ENCODE measurements around the gene UTP20.

Gene UTP20

DNA sequence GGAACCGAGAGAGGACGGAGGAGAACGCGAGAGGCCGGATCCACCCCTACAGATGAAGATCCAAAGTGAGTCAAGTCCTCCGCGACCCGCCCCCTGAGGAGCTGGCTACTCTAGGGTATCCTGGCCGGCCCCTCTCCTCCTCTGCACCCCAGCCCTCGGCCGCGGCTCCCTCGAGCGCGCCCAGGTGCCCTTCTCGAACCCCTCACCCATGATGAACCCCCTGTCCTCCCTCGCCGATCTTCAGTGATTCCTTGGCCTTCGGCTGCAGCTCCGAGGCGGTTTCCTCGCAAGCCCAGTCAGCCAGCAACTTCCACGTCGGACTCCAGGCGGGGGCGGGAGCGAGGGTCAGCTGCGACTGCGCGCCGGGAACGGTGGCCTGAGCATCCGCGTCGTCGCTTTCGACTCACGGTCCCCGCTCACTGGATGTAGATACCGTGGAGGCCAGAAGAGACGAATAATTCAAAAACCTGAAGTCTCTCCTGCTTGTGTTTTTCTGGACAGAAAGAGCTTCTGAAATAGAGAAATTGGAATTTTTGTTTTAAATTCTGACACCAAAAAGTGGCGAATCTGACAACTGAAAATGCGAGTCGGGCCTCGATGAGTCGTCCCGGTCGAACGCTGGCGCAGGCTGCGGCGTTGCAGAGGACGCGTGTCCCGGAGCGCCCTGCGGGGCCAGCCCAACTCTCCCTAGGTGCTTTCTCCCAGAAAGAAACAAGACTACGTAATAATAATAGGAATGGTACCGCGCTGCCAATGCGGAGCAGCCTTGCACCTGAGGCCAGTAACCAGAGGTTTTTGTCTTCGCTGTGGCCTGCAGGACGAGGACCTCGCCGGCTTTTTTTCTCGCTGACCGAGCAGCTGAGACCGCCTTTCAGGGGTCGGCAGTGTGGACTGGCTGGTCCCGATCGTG is 127.8 kb downstream of the UTP20 start, which contains the start of gene ARL1 (continued):
- TF ChIP-seq ZBTB21 (tag by site-specific recombination; IDR thresholded peaks at IDR 0.05) (peak; percentile 17; the same call in 1 of the 2 replicates), ZNF37A (tag by site-specific recombination; IDR thresholded peaks at IDR 0.05) (no peak), ZNF292 (tag by site-specific recombination; IDR thresholded peaks at IDR 0.05; ENCODE audit: borderline replicate concordance, low read depth) (no peak), ZEB2 (tag by site-specific recombination; IDR thresholded peaks at IDR 0.05) (peak; percentile 83), ZBTB8A (tag by site-specific recombination; IDR thresholded peaks at IDR 0.05) (peak; percentile 73), ZNF701 (tag by site-specific recombination; IDR thresholded peaks at IDR 0.05) (no peak), ZNF571 (tag by site-specific recombination; IDR thresholded peaks at IDR 0.05) (no peak), ZNF157 (tag by site-specific recombination; IDR thresholded peaks at IDR 0.05) (no peak), ZBTB7A (tag by site-specific recombination; IDR thresholded peaks at IDR 0.05; ENCODE audit: low read depth) (0 out of 2 replicates have a peak, but pooled peaks have one; percentile 21), ZNF19 (tag by site-specific recombination; IDR thresholded peaks at IDR 0.05; ENCODE audit: low read depth) (no peak), ZNF561 (tag by site-specific recombination; IDR thresholded peaks at IDR 0.05; ENCODE audit: borderline replicate concordance) (peak; percentile 90), KLF16 (tag by site-specific recombination; IDR thresholded peaks at IDR 0.05) (peak; percentile 78), OVOL3 (tag by site-specific recombination; IDR thresholded peaks at IDR 0.05) (peak; percentile 19; the same call in 1 of the 2 replicates), KLF1 (tag by site-specific recombination; IDR thresholded peaks at IDR 0.05) (peak; percentile 5; the same call in 1 of the 2 replicates), ZNF664 (tag by site-specific recombination; IDR thresholded peaks at IDR 0.05) (peak; percentile 59), GLIS2 (tag by site-specific recombination; IDR thresholded peaks at IDR 0.05) (peak; percentile 73), ZNF629 (tag by site-specific recombination; IDR thresholded peaks at IDR 0.05) (peak; percentile 78), ZNF423 (tag by site-specific recombination; IDR thresholded peaks at IDR 0.05) (peak; percentile 49; the same call in 1 of the 2 replicates), YY2 (tag by site-specific recombination; IDR thresholded peaks at IDR 0.05) (peak; percentile 55; the same call in 1 of the 2 replicates), ZNF354C (tag by site-specific recombination; IDR thresholded peaks at IDR 0.05; ENCODE audit: borderline replicate concordance, low read depth) (no peak), ZSCAN30 (tag by site-specific recombination; IDR thresholded peaks at IDR 0.05) (peak; percentile 45; the same call in 1 of the 2 replicates), EGR2 (tag by site-specific recombination; IDR thresholded peaks at IDR 0.05; ENCODE audit: low read depth) (peak; percentile 84; the same call in 1 of the 2 replicates), ZFHX2 (tag by site-specific recombination; conservative IDR thresholded peaks at IDR 0.05) (peak; percentile 89)
- TF ChIP-seq, protein P1, sequence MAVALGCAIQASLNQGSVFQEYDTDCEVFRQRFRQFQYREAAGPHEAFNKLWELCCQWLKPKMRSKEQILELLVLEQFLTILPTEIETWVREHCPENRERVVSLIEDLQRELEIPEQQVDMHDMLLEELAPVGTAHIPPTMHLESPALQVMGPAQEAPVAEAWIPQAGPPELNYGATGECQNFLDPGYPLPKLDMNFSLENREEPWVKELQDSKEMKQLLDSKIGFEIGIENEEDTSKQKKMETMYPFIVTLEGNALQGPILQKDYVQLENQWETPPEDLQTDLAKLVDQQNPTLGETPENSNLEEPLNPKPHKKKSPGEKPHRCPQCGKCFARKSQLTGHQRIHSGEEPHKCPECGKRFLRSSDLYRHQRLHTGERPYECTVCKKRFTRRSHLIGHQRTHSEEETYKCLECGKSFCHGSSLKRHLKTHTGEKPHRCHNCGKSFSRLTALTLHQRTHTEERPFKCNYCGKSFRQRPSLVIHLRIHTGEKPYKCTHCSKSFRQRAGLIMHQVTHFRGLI (tag by site-specific recombination; IDR thresholded peaks at IDR 0.05), result peak; percentile 77
- TF ChIP-seq, protein P2, sequence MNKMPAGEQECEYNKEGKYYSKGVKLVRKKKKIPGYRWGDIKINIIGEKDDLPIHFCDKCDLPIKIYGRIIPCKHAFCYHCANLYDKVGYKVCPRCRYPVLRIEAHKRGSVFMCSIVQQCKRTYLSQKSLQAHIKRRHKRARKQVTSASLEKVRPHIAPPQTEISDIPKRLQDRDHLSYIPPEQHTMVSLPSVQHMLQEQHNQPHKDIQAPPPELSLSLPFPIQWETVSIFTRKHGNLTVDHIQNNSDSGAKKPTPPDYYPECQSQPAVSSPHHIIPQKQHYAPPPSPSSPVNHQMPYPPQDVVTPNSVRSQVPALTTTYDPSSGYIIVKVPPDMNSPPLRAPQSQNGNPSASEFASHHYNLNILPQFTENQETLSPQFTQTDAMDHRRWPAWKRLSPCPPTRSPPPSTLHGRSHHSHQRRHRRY (tag by site-specific recombination; IDR thresholded peaks at IDR 0.05), result no peak
- TF ChIP-seq, protein P3, sequence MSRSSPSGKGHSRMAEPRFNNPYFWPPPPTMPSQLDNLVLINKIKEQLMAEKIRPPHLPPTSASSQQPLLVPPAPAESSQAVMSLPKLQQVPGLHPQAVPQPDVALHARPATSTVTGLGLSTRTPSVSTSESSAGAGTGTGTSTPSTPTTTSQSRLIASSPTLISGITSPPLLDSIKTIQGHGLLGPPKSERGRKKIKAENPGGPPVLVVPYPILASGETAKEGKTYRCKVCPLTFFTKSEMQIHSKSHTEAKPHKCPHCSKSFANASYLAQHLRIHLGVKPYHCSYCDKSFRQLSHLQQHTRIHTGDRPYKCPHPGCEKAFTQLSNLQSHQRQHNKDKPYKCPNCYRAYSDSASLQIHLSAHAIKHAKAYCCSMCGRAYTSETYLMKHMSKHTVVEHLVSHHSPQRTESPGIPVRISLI (tag by site-specific recombination; IDR thresholded peaks at IDR 0.05), result 0 out of 2 replicates have a peak, but pooled peaks have one; percentile 11
- TF ChIP-seq, protein P4, sequence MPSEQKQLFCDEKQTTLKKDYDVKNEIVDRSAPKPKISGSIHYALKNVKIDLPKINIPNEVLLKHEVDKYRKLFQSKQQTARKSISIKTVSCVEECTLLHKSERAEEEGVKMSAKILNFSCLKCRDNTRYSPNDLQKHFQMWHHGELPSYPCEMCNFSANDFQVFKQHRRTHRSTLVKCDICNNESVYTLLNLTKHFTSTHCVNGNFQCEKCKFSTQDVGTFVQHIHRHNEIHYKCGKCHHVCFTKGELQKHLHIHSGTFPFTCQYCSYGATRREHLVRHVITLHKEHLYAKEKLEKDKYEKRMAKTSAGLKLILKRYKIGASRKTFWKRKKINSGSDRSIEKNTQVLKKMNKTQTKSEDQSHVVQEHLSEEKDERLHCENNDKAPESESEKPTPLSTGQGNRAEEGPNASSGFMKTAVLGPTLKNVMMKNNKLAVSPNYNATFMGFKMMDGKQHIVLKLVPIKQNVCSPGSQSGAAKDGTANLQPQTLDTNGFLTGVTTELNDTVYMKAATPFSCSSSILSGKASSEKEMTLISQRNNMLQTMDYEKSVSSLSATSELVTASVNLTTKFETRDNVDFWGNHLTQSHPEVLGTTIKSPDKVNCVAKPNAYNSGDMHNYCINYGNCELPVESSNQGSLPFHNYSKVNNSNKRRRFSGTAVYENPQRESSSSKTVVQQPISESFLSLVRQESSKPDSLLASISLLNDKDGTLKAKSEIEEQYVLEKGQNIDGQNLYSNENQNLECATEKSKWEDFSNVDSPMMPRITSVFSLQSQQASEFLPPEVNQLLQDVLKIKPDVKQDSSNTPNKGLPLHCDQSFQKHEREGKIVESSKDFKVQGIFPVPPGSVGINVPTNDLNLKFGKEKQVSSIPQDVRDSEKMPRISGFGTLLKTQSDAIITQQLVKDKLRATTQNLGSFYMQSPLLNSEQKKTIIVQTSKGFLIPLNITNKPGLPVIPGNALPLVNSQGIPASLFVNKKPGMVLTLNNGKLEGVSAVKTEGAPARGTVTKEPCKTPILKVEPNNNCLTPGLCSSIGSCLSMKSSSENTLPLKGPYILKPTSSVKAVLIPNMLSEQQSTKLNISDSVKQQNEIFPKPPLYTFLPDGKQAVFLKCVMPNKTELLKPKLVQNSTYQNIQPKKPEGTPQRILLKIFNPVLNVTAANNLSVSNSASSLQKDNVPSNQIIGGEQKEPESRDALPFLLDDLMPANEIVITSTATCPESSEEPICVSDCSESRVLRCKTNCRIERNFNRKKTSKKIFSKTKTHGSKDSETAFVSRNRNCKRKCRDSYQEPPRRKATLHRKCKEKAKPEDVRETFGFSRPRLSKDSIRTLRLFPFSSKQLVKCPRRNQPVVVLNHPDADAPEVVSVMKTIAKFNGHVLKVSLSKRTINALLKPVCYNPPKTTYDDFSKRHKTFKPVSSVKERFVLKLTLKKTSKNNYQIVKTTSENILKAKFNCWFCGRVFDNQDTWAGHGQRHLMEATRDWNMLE (tag by site-specific recombination; conservative IDR thresholded peaks at IDR 0.05; ENCODE audit: low read depth), result peak; percentile 48; the same call in 1 of the 2 replicates
- TF ChIP-seq, protein P5, sequence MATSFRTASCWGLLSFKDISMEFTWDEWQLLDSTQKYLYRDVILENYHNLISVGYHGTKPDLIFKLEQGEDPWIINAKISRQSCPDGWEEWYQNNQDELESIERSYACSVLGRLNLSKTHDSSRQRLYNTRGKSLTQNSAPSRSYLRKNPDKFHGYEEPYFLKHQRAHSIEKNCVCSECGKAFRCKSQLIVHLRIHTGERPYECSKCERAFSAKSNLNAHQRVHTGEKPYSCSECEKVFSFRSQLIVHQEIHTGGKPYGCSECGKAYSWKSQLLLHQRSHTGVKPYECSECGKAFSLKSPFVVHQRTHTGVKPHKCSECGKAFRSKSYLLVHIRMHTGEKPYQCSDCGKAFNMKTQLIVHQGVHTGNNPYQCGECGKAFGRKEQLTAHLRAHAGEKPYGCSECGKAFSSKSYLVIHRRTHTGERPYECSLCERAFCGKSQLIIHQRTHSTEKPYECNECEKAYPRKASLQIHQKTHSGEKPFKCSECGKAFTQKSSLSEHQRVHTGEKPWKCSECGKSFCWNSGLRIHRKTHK (tag by site-specific recombination; IDR thresholded peaks at IDR 0.05), result no peak

Data from HEK293 (cell line).